HG03060 (cell line): Measurements from ENCODE around the gene PRICKLE4.

Source experiments
- ATAC-seq: cut with Tn5 transposase; IDR thresholded peaks from one replicate; pipeline ENCODE4 v1.9.1; 2021; ENCODE audit warnings: low read depth, moderate number of reproducible peaks; ENCODE audit not compliant: unreplicated experiment

The PRICKLE4 gene

DNA sequence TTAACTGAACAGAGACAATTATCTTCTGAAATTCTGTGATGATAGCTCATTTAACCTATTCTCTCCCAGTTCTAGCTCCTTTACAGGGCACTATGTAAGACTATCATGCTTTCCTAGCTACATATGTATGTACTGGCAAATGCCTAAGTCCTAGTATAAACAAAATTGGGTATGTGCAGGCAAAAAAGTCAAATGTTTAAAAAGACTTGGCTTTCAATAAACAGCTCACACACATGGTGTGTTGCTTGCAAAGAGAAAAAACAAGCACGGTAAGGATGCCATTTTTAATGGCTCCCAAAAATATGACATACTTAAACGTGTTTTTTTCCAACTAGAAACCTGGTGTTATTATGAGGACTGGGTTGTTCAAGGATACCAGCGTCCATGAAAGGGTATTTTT lies 51.7 kb downstream of the PRICKLE4 start:
- ATAC-seq: no peak

- ATAC-seq: no peak
Measured at GRCh38 chr6:41836022-41836659, 55.6 kb downstream of the PRICKLE4 start.

GRCh38 chr6:41836660-41837052 lies 56.1 kb downstream of the PRICKLE4 start:
- no peak for ATAC-seq
